ENCODE results near the gene HLTF.

HLTF gene

GRCh38 chr3:149015393-149015792 lies 70.9 kb downstream of the HLTF start:
- Histone ChIP-seq H3K9me3 (replicated peaks; ENCODE audit: low read length) (no peaks in the 10 kb centered on the region), H3K4me1 (ENCODE audit: control insufficient read depth, insufficient read depth, low read length) (peaks cover 46% of the 10 kb centered on the region), H3K4me2 (ENCODE audit: low read length) (no peak overlapping the region), H3K4me3 (ENCODE audit: low read length) (no peak overlapping the region), H3K9ac (ENCODE audit: low read depth, low read length) (no peak overlapping the region), H3K27me3 (ENCODE audit: control insufficient read depth, insufficient read depth, low read length) (no peaks in the 10 kb centered on the region), H3K36me3 (ENCODE audit: insufficient read depth, low read length) (peaks cover 23% of the 10 kb centered on the region)

DNA sequence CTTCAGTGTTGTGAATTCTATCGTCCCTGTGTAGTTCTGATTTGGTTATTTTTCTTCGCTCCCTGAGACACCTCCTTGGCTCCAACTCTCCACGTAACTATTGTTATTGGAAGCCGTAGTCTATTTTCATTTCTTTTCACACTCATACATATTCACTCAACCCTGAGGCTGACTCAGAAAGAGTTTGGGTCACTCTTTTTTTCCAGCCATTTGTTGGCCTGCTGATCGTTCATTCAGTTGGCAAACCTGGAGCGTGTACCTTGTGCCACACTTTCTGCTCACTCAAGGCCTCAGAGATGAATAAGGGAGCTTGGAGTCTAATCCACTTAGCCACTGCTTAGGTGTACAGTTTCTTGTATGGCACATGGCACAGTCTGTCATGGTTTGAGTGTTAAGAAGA lies 72.6 kb downstream of the HLTF start:
- H3K4me3 ChIP-seq (ENCODE audit: low read length): no peak overlapping the region
- H3K9ac ChIP-seq (ENCODE audit: low read depth, low read length): peak overlapping the region; percentile 14
- no peaks in the 10 kb centered on the region for H3K9me3 ChIP-seq (replicated peaks; ENCODE audit: low read length)
- H3K27me3 ChIP-seq (ENCODE audit: control insufficient read depth, insufficient read depth, low read length): no peaks in the 10 kb centered on the region
- peaks cover 33% of the 10 kb centered on the region for H3K36me3 ChIP-seq (ENCODE audit: insufficient read depth, low read length)
- H3K4me2 ChIP-seq (ENCODE audit: low read length): no peak overlapping the region
- H3K4me1 ChIP-seq (ENCODE audit: control insufficient read depth, insufficient read depth, low read length): peaks cover 46% of the 10 kb centered on the region

DNA sequence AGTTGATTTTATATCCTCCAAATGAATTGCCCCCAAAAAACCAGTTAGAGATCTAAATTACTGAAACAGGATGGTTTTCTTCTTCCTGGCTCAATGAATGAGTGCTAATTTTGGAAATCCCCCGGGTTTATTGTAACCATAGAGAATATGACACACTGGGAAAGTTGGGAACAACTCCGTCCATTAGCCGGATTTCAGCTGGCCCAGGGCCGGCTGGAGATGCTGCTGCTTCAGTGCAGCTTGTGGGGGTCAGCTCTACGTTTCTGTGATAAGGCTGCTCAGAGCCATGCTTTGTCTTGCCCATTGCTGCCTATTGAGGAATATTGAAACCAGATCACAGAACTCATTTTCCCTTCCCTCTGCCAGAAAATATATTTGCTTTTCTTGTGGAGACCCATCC lies 74.7 kb downstream of the HLTF start:
- H3K4me2 ChIP-seq (ENCODE audit: low read length): no peak overlapping the region
- H3K4me3 ChIP-seq (ENCODE audit: low read length): no peak overlapping the region
- H3K36me3 ChIP-seq (ENCODE audit: insufficient read depth, low read length): peaks cover 39% of the 10 kb centered on the region
- no peak overlapping the region for H3K9ac ChIP-seq (ENCODE audit: low read depth, low read length)
- peaks cover 29% of the 10 kb centered on the region for H3K4me1 ChIP-seq (ENCODE audit: control insufficient read depth, insufficient read depth, low read length)
- H3K27me3 ChIP-seq (ENCODE audit: control insufficient read depth, insufficient read depth, low read length): no peaks in the 10 kb centered on the region
- H3K9me3 ChIP-seq (replicated peaks; ENCODE audit: low read length): no peaks in the 10 kb centered on the region

- Histone ChIP-seq H3K9ac (ENCODE audit: low read depth, low read length) (no peak overlapping the region), H3K36me3 (ENCODE audit: insufficient read depth, low read length) (peaks cover 39% of the 10 kb centered on the region), H3K4me2 (ENCODE audit: low read length) (no peak overlapping the region), H3K27me3 (ENCODE audit: control insufficient read depth, insufficient read depth, low read length) (no peaks in the 10 kb centered on the region), H3K9me3 (replicated peaks; ENCODE audit: low read length) (no peaks in the 10 kb centered on the region), H3K4me3 (ENCODE audit: low read length) (no peak overlapping the region), H3K4me1 (ENCODE audit: control insufficient read depth, insufficient read depth, low read length) (peaks cover 23% of the 10 kb centered on the region)
Observed at GRCh38 chr3:149010966-149011365, 75.4 kb downstream of the HLTF start.

- Histone ChIP-seq H3K9ac (ENCODE audit: low read depth, low read length) (no peak overlapping the region), H3K4me2 (ENCODE audit: low read length) (no peak overlapping the region), H3K27me3 (ENCODE audit: control insufficient read depth, insufficient read depth, low read length) (no peaks in the 10 kb centered on the region), H3K4me1 (ENCODE audit: control insufficient read depth, insufficient read depth, low read length) (peaks cover 25% of the 10 kb centered on the region), H3K36me3 (ENCODE audit: insufficient read depth, low read length) (peaks cover 39% of the 10 kb centered on the region), H3K9me3 (replicated peaks; ENCODE audit: low read length) (no peaks in the 10 kb centered on the region), H3K4me3 (ENCODE audit: low read length) (no peak overlapping the region)
Observed at GRCh38 chr3:149010504-149010951, 75.8 kb downstream of the HLTF start.

DNA sequence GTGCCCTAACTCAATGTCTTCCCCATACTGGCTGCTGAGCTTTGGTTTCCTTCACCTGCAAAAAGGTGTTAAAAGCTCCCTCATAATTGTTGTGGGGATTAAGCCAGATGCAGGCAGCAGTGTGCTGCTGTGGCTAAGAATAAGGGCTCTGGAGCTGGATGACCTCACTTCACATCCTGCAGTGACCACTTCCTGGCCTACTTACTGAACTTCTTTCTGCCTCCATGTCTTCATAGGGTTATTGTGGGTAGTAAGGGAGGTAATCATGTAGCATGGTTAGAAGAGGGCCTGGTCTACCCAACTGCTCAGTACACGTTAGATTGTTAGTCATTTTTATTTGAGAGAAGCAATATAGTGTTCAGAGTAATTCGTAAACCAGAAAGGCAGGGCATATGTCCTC lies 76.6 kb downstream of the HLTF start:
- Histone ChIP-seq H3K9ac (ENCODE audit: low read depth, low read length) (no peak overlapping the region), H3K4me2 (ENCODE audit: low read length) (no peak overlapping the region), H3K27me3 (ENCODE audit: control insufficient read depth, insufficient read depth, low read length) (no peaks in the 10 kb centered on the region), H3K4me1 (ENCODE audit: control insufficient read depth, insufficient read depth, low read length) (peaks cover 25% of the 10 kb centered on the region), H3K4me3 (ENCODE audit: low read length) (no peak overlapping the region), H3K36me3 (ENCODE audit: insufficient read depth, low read length) (peaks cover 39% of the 10 kb centered on the region), H3K9me3 (replicated peaks; ENCODE audit: low read length) (no peaks in the 10 kb centered on the region)

- peaks cover 24% of the 10 kb centered on the region for H3K4me1 ChIP-seq (ENCODE audit: control insufficient read depth, insufficient read depth, low read length)
- no peak overlapping the region for H3K4me3 ChIP-seq (ENCODE audit: low read length)
- no peak overlapping the region for H3K4me2 ChIP-seq (ENCODE audit: low read length)
- H3K9me3 ChIP-seq (replicated peaks; ENCODE audit: low read length): no peaks in the 10 kb centered on the region
- no peak overlapping the region for H3K9ac ChIP-seq (ENCODE audit: low read depth, low read length)
- peaks cover 34% of the 10 kb centered on the region for H3K36me3 ChIP-seq (ENCODE audit: insufficient read depth, low read length)
- H3K27me3 ChIP-seq (ENCODE audit: control insufficient read depth, insufficient read depth, low read length): no peaks in the 10 kb centered on the region
Observed at GRCh38 chr3:149007567-149008257, 78.6 kb downstream of the HLTF start.

DNA sequence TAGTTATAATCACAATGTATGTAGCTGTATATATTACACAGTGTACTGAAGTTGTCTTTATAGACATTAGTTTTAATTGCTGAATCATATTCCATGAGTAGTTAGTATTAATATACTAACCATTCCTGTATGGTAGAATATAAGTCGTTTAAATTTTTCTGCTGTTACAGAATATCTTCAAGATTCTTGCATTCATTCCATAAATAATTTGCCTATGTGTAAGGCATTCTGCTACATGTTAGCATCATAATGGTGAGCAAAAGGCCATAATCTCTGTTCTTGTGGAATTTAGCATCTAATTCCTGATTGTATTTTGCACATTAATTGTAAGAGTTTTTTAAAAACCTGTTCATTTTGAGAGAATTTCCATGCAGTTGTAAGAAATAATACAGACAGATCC lies 80.9 kb downstream of the HLTF start:
- Histone ChIP-seq H3K36me3 (ENCODE audit: insufficient read depth, low read length) (peaks cover 17% of the 10 kb centered on the region), H3K9me3 (replicated peaks; ENCODE audit: low read length) (no peaks in the 10 kb centered on the region), H3K4me3 (ENCODE audit: low read length) (no peak overlapping the region), H3K9ac (ENCODE audit: low read depth, low read length) (peak overlapping the region; percentile 51), H3K4me1 (ENCODE audit: control insufficient read depth, insufficient read depth, low read length) (peaks cover 24% of the 10 kb centered on the region), H3K4me2 (ENCODE audit: low read length) (no peak overlapping the region), H3K27me3 (ENCODE audit: control insufficient read depth, insufficient read depth, low read length) (no peaks in the 10 kb centered on the region)

GRCh38 chr3:149004622-149005021 lies 81.7 kb downstream of the HLTF start:
- H3K9ac ChIP-seq (ENCODE audit: low read depth, low read length): peak overlapping the region; percentile 51
- H3K4me2 ChIP-seq (ENCODE audit: low read length): peak overlapping the region; percentile 52
- H3K27me3 ChIP-seq (ENCODE audit: control insufficient read depth, insufficient read depth, low read length): no peaks in the 10 kb centered on the region
- peaks cover 22% of the 10 kb centered on the region for H3K4me1 ChIP-seq (ENCODE audit: control insufficient read depth, insufficient read depth, low read length)
- no peak overlapping the region for H3K4me3 ChIP-seq (ENCODE audit: low read length)
- no peaks in the 10 kb centered on the region for H3K9me3 ChIP-seq (replicated peaks; ENCODE audit: low read length)
- H3K36me3 ChIP-seq (ENCODE audit: insufficient read depth, low read length): peaks cover 16% of the 10 kb centered on the region

- no peaks in the 10 kb centered on the region for H3K27me3 ChIP-seq (ENCODE audit: control insufficient read depth, insufficient read depth, low read length)
- peaks cover 17% of the 10 kb centered on the region for H3K36me3 ChIP-seq (ENCODE audit: insufficient read depth, low read length)
- peak overlapping the region; percentile 51 for H3K9ac ChIP-seq (ENCODE audit: low read depth, low read length)
- no peaks in the 10 kb centered on the region for H3K9me3 ChIP-seq (replicated peaks; ENCODE audit: low read length)
- H3K4me1 ChIP-seq (ENCODE audit: control insufficient read depth, insufficient read depth, low read length): peaks cover 21% of the 10 kb centered on the region
- no peak overlapping the region for H3K4me2 ChIP-seq (ENCODE audit: low read length)
- no peak overlapping the region for H3K4me3 ChIP-seq (ENCODE audit: low read length)
Observed at GRCh38 chr3:149003653-149004305, 82.6 kb downstream of the HLTF start.

DNA sequence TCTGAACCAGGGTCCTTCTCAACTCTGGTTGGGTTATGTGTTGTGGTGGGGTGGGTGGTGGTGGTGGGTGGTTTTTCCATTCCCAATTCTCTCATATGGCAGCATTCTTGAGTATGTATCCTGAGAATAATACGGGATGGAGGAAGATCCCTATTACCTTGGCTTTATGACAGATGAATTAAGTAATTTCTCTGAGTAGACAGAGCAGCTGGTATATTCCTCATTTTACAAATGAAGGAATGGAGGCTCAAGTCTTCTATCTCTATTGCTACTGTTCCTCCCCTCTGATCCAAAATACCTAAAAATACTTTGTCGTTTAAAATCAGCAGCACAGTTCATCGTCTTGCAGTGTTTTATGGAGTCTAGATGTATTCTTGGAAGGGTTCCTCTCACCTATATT lies 84.6 kb downstream of the HLTF start:
- Histone ChIP-seq H3K36me3 (ENCODE audit: insufficient read depth, low read length) (peaks cover 19% of the 10 kb centered on the region), H3K4me1 (ENCODE audit: control insufficient read depth, insufficient read depth, low read length) (peaks cover 21% of the 10 kb centered on the region), H3K4me2 (ENCODE audit: low read length) (no peak overlapping the region)

More for the DNA sequence above, 84.6 kb downstream of the HLTF start:
- Histone ChIP-seq H3K27me3 (ENCODE audit: control insufficient read depth, insufficient read depth, low read length) (no peaks in the 10 kb centered on the region), H3K9me3 (replicated peaks; ENCODE audit: low read length) (no peaks in the 10 kb centered on the region), H3K4me3 (ENCODE audit: low read length) (no peak overlapping the region), H3K9ac (ENCODE audit: low read depth, low read length) (no peak overlapping the region)
